IMR-90 (cell line): ENCODE data around the gene CDKN1C. TPM values are rescaled to one million over a fixed set of nuclear protein-coding genes. Genes with fewer than 3 reads are reported as not detected.

Experiments
- ATAC-seq: fragments of 200-7000 bp; cut with Tn5 transposase; 2 replicates; pipeline ENCODE4 v1.9.1; 2020; ENCODE audit warnings: low read depth, mild to moderate bottlenecking, moderate library complexity
- BruUV-seq: library from RNA; stranded (reverse); fragments of 400-500 nt; replicated peaks from 2 replicates; lab custom pipeline; 2021; lab: Mats Ljungman, UMichigan
- CTCF ChIA-PET: fragments of 300-600 bp; formaldehyde crosslinking; extraction: SDS; loops from one replicate; lab custom pipeline; 2021; ENCODE audit warnings: antibody characterized with exemption; lab: Yijun Ruan, JAX
- POLR2A ChIA-PET: fragments of 300-600 bp; sonication (Branson Sonifier 250); formaldehyde crosslinking; loops from one replicate; lab custom pipeline; 2022; ENCODE audit warnings: antibody characterized with exemption; ENCODE audit not compliant: unreplicated experiment; lab: Charles Lee
- DNase-seq: peaks from one replicate; pipeline ENCODE4 v3.0.0; 2013
- H2AFZ ChIP-seq: replicated peaks from 2 replicates; pipeline ENCODE3; 2013; ENCODE audit warnings: low read length, mild to moderate bottlenecking; ENCODE audit not compliant: poor library complexity
- H2AK5ac ChIP-seq: 2 replicates; pipeline ENCODE4 v1.6.1; 2013; ENCODE audit warnings: low read depth, low read length, inconsistent platforms
- H2AK9ac ChIP-seq: replicated peaks from 2 replicates; pipeline ENCODE3; 2013; ENCODE audit warnings: mild to moderate bottlenecking, low read depth, low read length, moderate library complexity; ENCODE audit not compliant: poor library complexity
- H2BK120ac ChIP-seq: 2 replicates; pipeline ENCODE4 v1.6.1; 2013; ENCODE audit warnings: low read depth, low read length, inconsistent platforms
- H2BK15ac ChIP-seq: 3 replicates; pipeline ENCODE4 v1.6.1; 2013; ENCODE audit warnings: low read depth, low read length, inconsistent platforms
- H2BK20ac ChIP-seq: 2 replicates; pipeline ENCODE4 v1.6.1; 2013; ENCODE audit warnings: low read depth, mild to moderate bottlenecking, inconsistent platforms, low read length, moderate library complexity
- H2BK5ac ChIP-seq: 2 replicates; pipeline ENCODE4 v1.6.1; 2013; ENCODE audit warnings: mild to moderate bottlenecking, low read depth, low read length, inconsistent platforms; ENCODE audit not compliant: poor library complexity, severe bottlenecking
- H3K14ac ChIP-seq: replicated peaks from 2 replicates; pipeline ENCODE4 v1.6.1; 2013; ENCODE audit warnings: low read depth, low read length, inconsistent platforms
- H3K18ac ChIP-seq: 2 replicates; pipeline ENCODE4 v1.6.1; 2013; ENCODE audit warnings: low read depth, low read length, control low read depth
- H3K23ac ChIP-seq: 2 replicates; pipeline ENCODE4 v1.6.1; 2013; ENCODE audit warnings: low read depth, low read length, inconsistent platforms
- H3K27ac ChIP-seq: 2 replicates; pipeline ENCODE4 v1.5.1; 2013; ENCODE audit warnings: mild to moderate bottlenecking, control low read depth, low read length; ENCODE audit not compliant: insufficient read depth
- H3K27me3 ChIP-seq: 2 replicates; pipeline ENCODE4 v1.6.1; 2013; ENCODE audit warnings: low read length; ENCODE audit not compliant: control insufficient read depth, insufficient read depth
- H3K36me3 ChIP-seq: 2 replicates; pipeline ENCODE4 v1.6.1; 2013; ENCODE audit warnings: low read length, mixed read lengths; ENCODE audit not compliant: control insufficient read depth, insufficient read depth
- H3K4ac ChIP-seq: 2 replicates; pipeline ENCODE4 v1.6.1; 2013; ENCODE audit warnings: low read depth, low read length, inconsistent platforms
- H3K4me1 ChIP-seq: 2 replicates; pipeline ENCODE4 v1.6.1; 2013; ENCODE audit warnings: low read length, mixed read lengths; ENCODE audit not compliant: control insufficient read depth, insufficient read depth
- H3K4me2 ChIP-seq: 2 replicates; pipeline ENCODE4 v1.6.1; 2013; ENCODE audit warnings: low read depth, mild to moderate bottlenecking, control low read depth, low read length, moderate library complexity
- H3K4me3 ChIP-seq: 2 replicates; pipeline ENCODE4 v1.5.1; 2013; ENCODE audit warnings: low read depth, mild to moderate bottlenecking, control low read depth, low read length, moderate library complexity; ENCODE audit not compliant: insufficient read depth
- H3K56ac ChIP-seq: 2 replicates; pipeline ENCODE4 v1.6.1; 2013; ENCODE audit warnings: low read length, inconsistent platforms; ENCODE audit not compliant: insufficient read depth; ENCODE audit errors: extremely low read depth
- H3K79me1 ChIP-seq, 2 experiments: 2 replicates each; pipeline ENCODE4 v1.6.1; 2013; ENCODE audit warnings: low read length in 2 of 2, inconsistent platforms in 1 of 2, low read depth in 1 of 2
- H3K9ac ChIP-seq: 2 replicates; pipeline ENCODE4 v1.6.1; 2013; ENCODE audit warnings: low read depth, low read length, control low read depth
- H3K9me1 ChIP-seq: 2 replicates; pipeline ENCODE4 v1.6.1; 2013; ENCODE audit warnings: low read length, inconsistent platforms; ENCODE audit not compliant: insufficient read depth
- H3K9me3 ChIP-seq: 2 replicates; pipeline ENCODE4 v1.6.1; 2013; ENCODE audit warnings: low read length; ENCODE audit not compliant: control insufficient read depth, insufficient read depth
- H4K20me1 ChIP-seq: 2 replicates; pipeline ENCODE4 v1.6.1; 2013; ENCODE audit warnings: low read length, inconsistent platforms; ENCODE audit not compliant: insufficient read depth
- H4K5ac ChIP-seq: 2 replicates; pipeline ENCODE4 v1.6.1; 2013; ENCODE audit warnings: mild to moderate bottlenecking, low read depth, low read length, control low read depth
- H4K8ac ChIP-seq, 2 experiments: 2 replicates each; pipeline ENCODE4 v1.6.1; 2013; ENCODE audit warnings: low read depth in 2 of 2, low read length in 2 of 2, control low read depth in 1 of 2, inconsistent platforms in 1 of 2
- H4K91ac ChIP-seq: 2 replicates; pipeline ENCODE4 v1.6.1; 2013; ENCODE audit warnings: low read depth, low read length, inconsistent platforms; ENCODE audit not compliant: insufficient read depth
- CEBPB ChIP-seq: IDR thresholded peaks from 2 replicates; pipeline ENCODE4 v1.6.1; 2012; ENCODE audit warnings: low read depth, low read length, improper control_type of control experiment
- RFX5 ChIP-seq: IDR thresholded peaks from 2 replicates; pipeline ENCODE4 v1.8.0; 2012; ENCODE audit warnings: low read depth, mild to moderate bottlenecking, low read length, moderate library complexity
- SMC3 ChIP-seq: fragments of 150-350 bp; IDR thresholded peaks from 2 replicates; pipeline ENCODE4 v1.6.1; 2016; ENCODE audit warnings: low read depth, mild to moderate bottlenecking, antibody characterized with exemption, low read length, moderate library complexity
- USF2 ChIP-seq: fragments of 150-350 bp; IDR thresholded peaks from 2 replicates; pipeline ENCODE4 v1.6.1; 2017; ENCODE audit warnings: mild to moderate bottlenecking, antibody characterized with exemption, low read length, low read depth
- WGBS, 2 experiments: methylation state at CpG; one replicate each; pipeline versions ENCODE4 v1.1.5 to v1.1.7; 2013; ENCODE audit warnings: missing lambda C conversion rate in 2 of 2; ENCODE audit not compliant: insufficient read length in 1 of 2; ENCODE audit errors: extremely low coverage in 2 of 2; 5-methylcytosine and 5-hydroxymethylcytosine counted together
- dilution Hi-C: fragments of 300-500 bp; cut with HindIII; formaldehyde crosslinking; loops from one replicate; pipeline ENCODE4 v1.14.3; 2018; ENCODE audit warnings: low sequenced_read_pairs; ENCODE audit not compliant: unreplicated experiment
- in situ Hi-C: fragments of 300-500 bp; cut with MboI; formaldehyde crosslinking; loops from 3 replicates; pipeline ENCODE4 v1.14.3; 2019; ENCODE audit warnings: low sequenced_read_pairs, inconsistent platforms, mixed read lengths
- intact Hi-C: fragments of 100-400 bp; cut with micrococcal nuclease; formaldehyde crosslinking; loops from 2 replicates; pipeline ENCODE4 v1.10.0; 2022
- polyA plus RNA-seq, 3 experiments: library from polyadenylated mRNA; depleted of rRNA; stranded (reverse); fragments of >200 nt; gene quantifications; 2 replicates each; pipeline ENCODE4 v1.2.3, GENCODE V29; 2012; ENCODE audit warnings: low replicate concordance in 1 of 3
- total RNA-seq: library from RNA; depleted of rRNA; stranded (reverse); fragments of >200 nt; gene quantifications from 2 replicates; pipeline ENCODE4 v1.2.3, GENCODE V29; 2012

The CDKN1C gene
- total and polyA plus RNA-seq, 2 of the 4 experiments (the other 2 are of a cell fraction): 1.6 to 3.0 TPM

- ATAC-seq: no peak
- H2AK9ac ChIP-seq: no peak overlapping the region
- H3K4me2 ChIP-seq: no peak overlapping the region
- H3K4me1 ChIP-seq: no peaks in the 10 kb centered on the region
- H2BK15ac ChIP-seq: no peak overlapping the region
- H3K4me3 ChIP-seq: no peak overlapping the region
- no peak overlapping the region for H3K4ac ChIP-seq
- TF ChIP-seq RFX5: no peak
- TF ChIP-seq CEBPB: no peak
- no peak for TF ChIP-seq SMC3
- TF ChIP-seq USF2: no peak
- no CpG with 5 or more reads among the region's 7 CpGs for WGBS, 2 experiments
- H2BK5ac ChIP-seq: no peak overlapping the region
- peaks cover 0 to 3% of the 10 kb centered on the region in 2 experiments; a peak in 1 of 4 replicates for H3K79me1 ChIP-seq
- H3K56ac ChIP-seq: no peak overlapping the region
- H3K9me1 ChIP-seq: no peaks in the 10 kb centered on the region; the same call in 1 of the 2 replicates
- no TSS peak for BruUV-seq
- no peak for DNase-seq
- no peak overlapping the region for H3K9ac ChIP-seq
- intact Hi-C loops (no loop called here), in situ Hi-C loops (loop anchor here (25.0 kb wide), 1 partner anchor 693 kb away; no protein-coding TSS in a partner anchor), dilution Hi-C loops (no loop called here)
- H3K27me3 ChIP-seq: peaks cover 8% of the 10 kb centered on the region
- no peak overlapping the region for H2AK5ac ChIP-seq
- no peak overlapping the region for H3K18ac ChIP-seq
- no peak overlapping the region for H3K23ac ChIP-seq
- ChIA-PET CTCF (no interaction called here), POLR2A (no interaction called here)
- H2AFZ ChIP-seq: no peak overlapping the region
- no peak overlapping the region for H4K5ac ChIP-seq
- no peak overlapping the region for H4K8ac ChIP-seq
- peaks cover 9% of the 10 kb centered on the region for H3K9me3 ChIP-seq
- H4K20me1 ChIP-seq: peaks cover 12% of the 10 kb centered on the region
- no peak overlapping the region for H2BK120ac ChIP-seq
- H3K14ac ChIP-seq: no peak overlapping the region
- peaks cover 7% of the 10 kb centered on the region; the same call in 1 of the 2 replicates for H3K36me3 ChIP-seq
- H3K27ac ChIP-seq: no peak overlapping the region
- H4K91ac ChIP-seq: no peak overlapping the region
- H2BK20ac ChIP-seq: no peak overlapping the region
Measured at GRCh38 chr11:2880646-2881045, 4.9 kb downstream of the CDKN1C start.
